ENCODE data around the gene MDH2.
"Not testable (repeated sequence)": the region's sequence is repeated elsewhere in the genome, so short reads cannot be mapped to it uniquely, and the experiment has no call there.

Gene MDH2

GRCh38 chr7:76073335-76073990 is 25.6 kb downstream of the MDH2 start:
- no peak for DNase-seq

GRCh38 chr7:76074306-76074971 is 26.5 kb downstream of the MDH2 start:
- no peak for DNase-seq

DNA sequence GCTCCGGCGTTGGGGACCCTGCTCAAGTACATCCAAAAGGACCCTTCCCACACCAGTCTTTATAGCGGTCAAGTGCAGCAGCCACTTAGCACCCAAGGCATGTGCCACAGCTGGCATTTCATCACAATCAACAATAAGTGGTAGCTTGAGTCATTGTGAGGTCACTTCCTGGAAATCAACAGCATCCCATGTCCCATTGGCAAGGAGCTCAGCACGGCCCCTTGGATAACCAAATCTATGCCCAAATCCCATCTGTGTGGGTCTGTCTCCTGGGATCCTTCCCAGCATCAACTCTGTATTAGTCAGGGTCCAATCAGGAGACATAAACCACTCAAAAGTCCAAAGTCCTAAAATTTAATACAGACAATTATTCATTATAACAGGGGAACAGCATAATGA is 27.1 kb downstream of the MDH2 start:
- DNase-seq: no peak

DNA sequence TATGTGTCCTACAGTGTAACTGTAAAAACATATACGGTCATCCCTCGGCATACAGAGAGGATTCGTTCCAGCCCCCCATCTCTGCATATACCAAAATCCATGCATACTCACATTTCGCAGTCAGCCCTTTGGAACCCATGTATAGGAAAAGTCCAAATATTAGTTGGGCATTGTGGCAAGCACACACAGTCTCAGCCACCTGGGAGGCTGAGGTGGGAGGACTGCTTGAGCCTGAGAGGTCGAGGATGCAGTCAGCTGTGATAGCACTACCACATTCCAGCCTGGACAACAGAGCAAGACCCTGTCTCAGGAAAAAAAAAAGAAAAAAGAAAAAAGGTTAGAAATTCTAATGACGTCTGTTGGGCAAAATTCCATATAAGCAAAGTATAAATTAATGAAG is 29.1 kb downstream of the MDH2 start:
- DNase-seq: no peak

DNA sequence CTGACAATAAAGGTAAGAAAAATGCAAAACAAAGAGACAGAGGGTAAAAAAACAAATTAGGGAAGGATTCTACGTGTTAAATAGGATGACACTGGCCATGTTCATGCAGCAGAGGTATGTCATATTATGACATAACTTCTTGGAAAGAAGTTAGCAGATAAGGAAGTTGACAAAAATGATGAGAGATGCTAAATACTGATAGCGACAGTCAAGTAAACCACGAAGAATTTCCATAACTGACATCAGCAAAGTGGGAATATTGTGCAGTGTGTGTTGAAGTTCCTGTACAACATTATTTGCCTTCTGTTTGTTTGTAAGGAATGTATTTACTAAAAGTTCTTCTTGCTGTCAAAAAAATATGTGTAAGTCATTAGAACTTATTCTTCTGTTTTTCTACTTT is 29.5 kb downstream of the MDH2 start:
- DNase-seq: no peak

DNA sequence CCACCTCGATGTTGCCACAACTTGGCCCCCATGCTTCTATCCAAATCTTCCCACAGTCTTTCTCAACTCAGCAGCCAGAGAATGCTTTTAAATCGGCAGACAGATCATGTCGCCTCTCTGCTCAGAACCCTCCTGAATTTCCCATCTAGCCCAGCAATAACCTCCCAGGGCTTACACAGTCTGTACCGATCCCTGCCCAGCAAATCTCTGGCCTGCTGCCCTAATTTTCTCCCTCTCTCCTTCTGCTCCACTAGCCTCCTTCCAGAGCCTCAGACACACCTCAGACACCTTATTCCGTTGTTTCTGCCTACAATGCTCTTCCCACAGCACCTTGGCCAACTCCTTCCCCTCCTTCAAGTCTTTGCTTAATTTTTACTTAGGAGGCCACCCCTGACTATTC is 32.3 kb downstream of the MDH2 start:
- no peak for DNase-seq

- DNase-seq: not testable (repeated sequence)
Measured at GRCh38 chr7:76084115-76084514, 36.2 kb downstream of the MDH2 start.

DNA sequence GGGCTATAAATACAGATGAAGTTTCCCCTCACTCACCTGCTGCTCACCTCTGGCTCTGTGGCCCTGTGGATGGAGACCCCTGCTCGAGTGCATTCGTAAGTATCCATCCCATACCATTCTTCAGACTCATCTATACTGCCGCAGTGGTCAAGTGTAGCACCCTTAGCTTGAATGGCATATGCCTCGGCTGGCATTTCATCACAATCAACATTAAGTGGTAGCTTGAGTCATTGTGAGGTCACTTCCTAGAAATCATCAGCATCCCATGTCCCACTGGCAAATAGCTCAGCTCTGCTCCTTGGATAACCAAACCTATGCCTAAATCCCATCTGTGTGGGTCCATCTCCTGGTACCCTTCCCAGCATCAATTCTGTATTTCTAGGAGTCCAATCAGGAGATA is 38.2 kb downstream of the MDH2 start:
- no peak for DNase-seq

DNA sequence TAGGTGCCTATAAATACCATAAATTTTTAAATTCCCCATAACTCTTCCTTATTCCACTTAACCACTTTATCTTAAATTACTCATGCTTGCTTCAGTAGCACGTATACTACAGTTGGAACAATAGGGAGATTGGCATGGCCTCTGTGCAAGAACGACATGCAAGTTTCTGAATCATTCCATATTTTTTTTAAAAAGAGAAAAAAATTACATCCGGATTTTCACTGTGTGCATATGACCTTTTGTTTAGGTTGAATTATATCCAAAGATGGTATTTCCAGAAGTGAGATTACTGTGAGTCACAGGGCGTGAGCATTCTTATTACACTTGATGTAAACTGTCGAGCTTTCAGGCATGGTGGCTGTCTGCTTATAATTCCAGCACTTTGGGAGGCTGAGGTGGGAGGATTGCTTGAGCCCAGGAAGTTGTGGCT is 39.5 kb downstream of the MDH2 start:
- DNase-seq: not testable (repeated sequence)

- no peak for DNase-seq
Measured at GRCh38 chr7:76089865-76090475, 42.1 kb downstream of the MDH2 start.

DNA sequence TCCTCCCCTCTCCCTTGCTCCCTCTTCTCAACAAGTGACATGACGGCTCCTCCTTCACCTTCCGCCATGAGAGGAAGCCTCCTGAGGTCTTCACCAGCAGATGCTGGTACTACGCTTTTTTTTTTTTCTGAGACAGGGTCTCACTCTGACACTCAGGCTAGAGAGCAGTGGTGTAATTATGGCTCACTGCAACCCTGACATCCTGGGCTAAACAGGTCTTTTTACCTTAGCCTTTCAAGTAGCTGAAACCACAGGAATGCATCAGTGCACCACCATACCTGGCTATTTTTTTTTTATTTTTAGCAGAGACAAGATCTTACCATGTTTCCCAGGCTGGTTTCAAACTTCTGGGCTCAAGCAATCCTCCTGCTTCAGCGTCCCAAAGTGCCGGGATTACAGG is 43.6 kb downstream of the MDH2 start:
- DNase-seq: no peak

DNA sequence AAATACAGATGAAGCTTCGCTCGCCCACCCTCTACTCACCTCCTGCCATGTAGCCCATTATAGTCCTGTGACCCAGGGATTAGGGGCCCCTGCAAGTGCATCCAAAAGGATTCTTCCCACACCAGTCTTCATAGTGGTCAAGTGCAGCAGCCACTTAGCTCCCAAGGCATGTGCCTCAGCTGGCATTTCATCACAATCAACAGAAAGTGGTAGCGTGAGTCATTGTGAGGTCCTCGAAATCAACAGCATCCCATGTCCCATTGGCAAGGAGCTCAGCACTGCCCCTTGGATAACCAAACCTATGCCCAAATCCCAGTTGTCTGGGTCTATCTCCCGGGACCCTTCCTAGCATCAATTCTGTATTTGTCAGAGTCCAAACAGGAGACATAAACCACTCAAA is 45.6 kb downstream of the MDH2 start:
- DNase-seq: not testable (repeated sequence)

- DNase-seq: not testable (repeated sequence)
Measured at GRCh38 chr7:76094326-76094725, 46.4 kb downstream of the MDH2 start.

- no peak for DNase-seq
Measured at GRCh38 chr7:76095908-76096307, 48.0 kb downstream of the MDH2 start.

- DNase-seq: not testable (repeated sequence)
Measured at GRCh38 chr7:76101693-76102437, 54.0 kb downstream of the MDH2 start.

DNA sequence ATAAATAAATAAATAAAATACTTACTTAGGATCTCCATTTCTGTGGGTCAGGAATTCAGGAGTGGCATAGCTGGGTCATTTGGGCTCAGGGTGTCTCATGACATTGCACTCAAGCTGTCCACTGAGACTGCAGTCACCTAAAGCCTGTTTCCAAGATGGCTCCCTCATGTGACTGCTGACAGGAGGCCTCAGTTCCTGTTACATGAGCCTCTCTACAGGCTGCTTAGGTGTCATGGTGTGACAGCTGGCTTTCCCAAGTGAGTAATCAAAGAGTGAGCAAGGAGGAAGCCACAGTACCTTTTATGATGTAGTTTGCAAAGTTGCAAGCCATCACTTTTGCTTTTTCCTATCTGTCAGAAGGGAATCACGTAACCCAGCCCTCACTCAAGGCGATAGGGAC is 55.9 kb downstream of the MDH2 start:
- not testable (repeated sequence) for DNase-seq

DNA sequence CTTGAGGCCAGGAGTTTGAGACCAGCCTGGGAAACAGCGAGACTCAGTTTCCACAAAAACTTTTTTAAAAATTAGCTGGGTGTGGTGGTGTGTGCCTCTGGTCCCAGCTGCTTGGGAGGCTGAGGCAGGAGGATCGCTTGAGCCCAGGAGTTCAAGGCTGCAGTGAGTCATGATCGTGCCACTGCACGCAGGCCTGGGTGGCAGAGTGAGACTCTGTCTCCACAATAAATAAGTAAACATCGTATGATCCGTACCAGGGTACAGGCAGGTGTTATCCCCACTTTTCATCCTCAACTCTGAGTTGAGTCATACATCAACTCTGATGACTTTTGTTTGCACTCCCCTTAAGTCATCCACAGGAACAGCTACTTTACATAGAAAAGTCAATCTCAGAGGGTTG is 58.2 kb downstream of the MDH2 start:
- not testable (repeated sequence) for DNase-seq

DNA sequence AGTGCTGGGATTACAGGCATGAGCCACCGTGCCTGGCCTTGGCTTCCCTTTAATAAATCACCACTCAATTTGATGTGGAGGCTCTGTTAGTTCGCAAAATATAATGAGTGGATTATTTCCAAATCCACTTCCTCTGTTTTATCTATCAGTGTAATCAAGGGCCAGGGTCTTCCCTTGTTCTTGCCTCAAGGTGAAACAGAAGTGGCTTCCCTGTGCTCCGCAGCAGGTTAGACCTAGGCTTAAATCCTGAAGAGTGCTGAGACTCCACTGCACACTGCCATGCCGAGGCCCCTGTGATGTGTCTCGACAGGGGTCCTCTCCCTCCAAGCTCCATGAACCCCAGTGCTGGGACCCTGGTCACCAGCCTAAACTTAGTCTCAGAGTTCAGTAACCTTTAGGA is 59.0 kb downstream of the MDH2 start:
- DNase-seq: no peak

DNA sequence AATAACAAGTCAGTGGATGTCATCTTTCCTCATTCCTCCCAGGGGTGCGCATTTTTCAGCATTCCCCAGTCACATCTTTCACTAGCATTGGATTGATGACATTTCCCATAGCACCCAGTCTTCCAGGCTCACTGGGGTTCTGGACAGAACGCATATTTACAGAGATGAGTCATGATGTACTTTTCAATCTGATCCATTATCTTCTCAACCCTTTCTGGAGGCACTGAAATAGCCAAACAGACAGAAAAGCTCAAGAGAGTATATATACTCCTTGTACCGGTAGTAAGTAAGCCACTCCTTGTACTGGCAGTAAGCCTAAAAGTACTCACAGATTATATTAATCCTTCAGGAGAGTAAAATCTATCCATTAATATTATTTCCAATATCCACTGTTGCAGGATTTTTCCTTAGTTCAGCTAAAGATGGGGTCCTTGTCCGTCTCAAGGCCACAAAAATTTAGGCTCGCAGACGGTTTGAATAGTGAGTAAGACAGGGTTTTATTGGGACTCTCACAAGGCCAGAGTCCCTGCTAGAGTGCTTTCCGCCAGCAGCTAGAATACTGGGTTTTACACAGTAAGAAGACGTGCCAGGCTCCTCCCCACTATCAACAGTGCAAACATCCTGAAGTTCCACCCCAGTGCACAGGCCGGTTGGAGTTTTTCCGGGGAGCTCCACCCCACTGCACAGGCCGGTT is 60.8 kb downstream of the MDH2 start:
- no peak for DNase-seq

DNA sequence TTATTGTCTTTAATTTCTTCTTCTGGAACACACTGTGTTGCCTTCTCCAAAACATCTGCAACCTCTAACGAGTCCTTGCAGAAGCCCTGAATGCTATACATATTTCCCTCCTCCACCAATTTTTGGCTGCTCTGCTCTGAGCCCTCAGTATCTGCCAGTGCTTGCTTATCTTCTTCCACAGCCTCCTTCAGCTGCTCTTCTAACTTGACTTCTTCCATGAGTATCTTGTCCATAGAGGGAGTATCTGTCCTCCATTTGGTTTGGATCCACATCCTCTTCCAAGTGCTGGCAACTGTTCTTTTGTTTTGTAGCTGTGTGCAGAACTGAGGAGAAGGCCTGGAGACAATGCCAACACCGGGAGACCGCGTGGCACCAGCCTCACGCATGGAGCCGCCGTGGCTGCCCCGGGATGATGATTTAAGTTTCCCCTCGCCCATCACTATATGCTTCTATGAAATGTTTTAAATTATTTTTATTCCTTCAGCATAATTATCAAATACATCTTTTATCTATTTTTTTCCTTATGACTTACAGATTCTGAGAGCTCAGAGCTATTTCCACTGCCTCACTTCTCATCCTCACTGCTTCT is 65.2 kb downstream of the MDH2 start:
- not testable (repeated sequence) for DNase-seq

DNA sequence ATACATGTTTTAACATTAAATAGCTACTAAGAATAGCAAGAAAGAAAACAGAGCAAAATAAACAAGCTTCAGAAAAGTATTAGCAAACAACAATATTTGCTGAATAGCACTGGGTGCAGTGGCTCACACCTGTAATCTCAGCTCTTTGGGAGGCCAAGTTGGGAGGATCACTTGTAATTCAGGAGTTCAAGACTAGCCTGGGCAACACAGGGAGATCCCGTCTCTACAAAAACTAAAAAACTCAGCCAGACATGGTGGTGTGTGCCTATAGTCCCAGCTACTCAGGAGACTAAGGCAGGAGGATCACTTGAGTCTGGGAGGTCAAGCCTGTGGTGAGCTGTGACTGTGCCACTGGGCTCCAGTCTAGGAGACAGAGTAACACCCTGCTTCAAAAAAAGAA is 66.8 kb downstream of the MDH2 start:
- DNase-seq: not testable (repeated sequence)

All from NCI-H446 treated with DMSO at 0.1 percent for 48 hours (cell line).